Ammon's horn (tissue), 1 donor: ENCODE measurements around the gene TTC17.

Experiments
- DNase-seq: peaks from one replicate; pipeline ENCODE4 v3.0.0-alpha.2; 2016; ENCODE audit warnings: low spot score

The TTC17 gene

DNA sequence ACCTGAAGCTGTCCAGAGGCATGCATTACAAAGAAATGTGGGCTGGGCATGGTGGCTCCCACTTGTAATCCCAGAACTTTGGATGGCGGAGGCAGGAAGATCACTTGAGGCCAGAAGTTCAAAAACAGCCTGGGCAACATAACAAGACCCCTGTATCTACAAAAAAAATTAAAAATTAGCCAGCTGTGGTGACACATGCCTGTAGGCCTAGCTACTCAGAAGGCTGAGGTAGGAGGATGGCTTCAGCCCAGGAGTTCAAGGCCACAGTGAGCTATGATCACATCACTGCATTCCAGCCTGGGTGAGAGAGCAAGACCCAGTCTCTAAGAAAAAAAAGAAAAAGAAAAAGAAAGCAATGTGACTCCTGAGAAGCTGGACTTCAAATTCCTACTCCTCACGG lies 183.3 kb downstream of the TTC17 start:
- no peak for DNase-seq

GRCh38 chr11:43542750-43543712 lies 184.3 kb downstream of the TTC17 start:
- DNase-seq = no peak
